Fibroblast of the conjunctiva (primary cell): Measurements from ENCODE around the gene ZDHHC9.

Source experiments
- DNase-seq: peaks from one replicate; pipeline ENCODE4 v3.0.0-alpha.2; 2010; ENCODE audit warnings: low read depth

Gene ZDHHC9

DNA sequence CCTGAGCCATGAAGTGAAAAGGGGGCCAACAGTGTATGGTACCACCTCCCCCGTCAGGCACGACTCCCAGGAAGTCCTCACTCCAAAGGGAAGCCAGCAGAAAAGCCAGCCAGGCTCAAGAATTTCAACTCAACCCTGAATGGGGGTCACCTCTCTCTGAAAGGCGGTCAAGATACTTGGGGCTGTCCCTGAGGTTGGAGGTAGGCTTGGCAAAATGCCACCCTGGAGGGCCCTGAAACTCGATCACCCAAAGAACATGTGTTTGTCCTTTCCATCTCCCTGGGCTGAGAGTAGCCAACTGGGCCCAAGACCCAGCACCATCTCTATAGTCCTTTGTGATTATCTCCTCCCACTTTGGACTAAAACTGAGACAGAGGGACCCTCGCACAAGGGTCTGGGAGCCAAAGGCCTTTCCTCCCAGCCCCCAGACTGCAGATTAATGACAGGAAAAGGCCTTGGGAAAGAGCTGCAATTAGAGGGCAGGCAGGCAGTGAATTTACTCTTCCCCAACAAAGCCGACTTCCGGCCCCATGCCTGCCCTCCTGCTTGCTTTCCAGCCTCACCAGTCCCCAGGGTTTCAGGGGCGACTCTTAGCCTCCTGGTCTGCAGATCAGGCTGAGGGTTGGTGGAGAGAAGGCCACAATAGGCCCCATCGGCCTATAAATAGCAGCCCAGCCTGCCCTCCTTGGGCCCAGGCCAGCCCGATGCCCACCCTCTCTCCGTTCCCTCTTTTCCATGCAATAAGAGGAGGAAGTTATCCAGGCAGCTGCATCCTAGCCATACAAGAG, 58.3 kb downstream of the ZDHHC9 start:
- DNase-seq: no peak

GRCh38 chrX:129784371-129784770, 59.3 kb downstream of the ZDHHC9 start:
- DNase-seq: no peak

- no peak for DNase-seq
Observed at GRCh38 chrX:129783291-129783713, 60.4 kb downstream of the ZDHHC9 start.

DNA sequence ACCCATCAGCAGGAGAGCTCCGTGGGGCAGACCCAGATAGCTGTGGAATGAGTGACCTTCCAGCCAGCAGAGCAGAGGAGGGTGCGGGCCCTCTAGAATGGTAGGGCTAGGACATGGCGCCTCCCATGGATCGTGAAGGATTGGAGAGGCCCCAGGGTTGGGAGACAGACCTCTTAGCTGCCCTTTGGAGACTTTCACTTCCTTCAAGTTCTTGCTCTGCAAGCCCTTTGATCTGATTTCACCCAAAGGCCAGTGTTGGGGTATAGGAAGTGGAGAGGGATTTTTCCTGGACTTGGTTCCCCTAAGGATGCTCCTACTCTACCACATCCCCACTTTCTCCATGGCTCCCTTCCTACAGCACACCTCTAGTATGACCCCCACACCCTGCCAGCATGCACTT, 61.0 kb downstream of the ZDHHC9 start:
- DNase-seq: no peak

- DNase-seq: no peak
Observed at GRCh38 chrX:129781680-129782495, 61.8 kb downstream of the ZDHHC9 start.

GRCh38 chrX:129781134-129781672, 62.5 kb downstream of the ZDHHC9 start:
- no peak for DNase-seq

GRCh38 chrX:129780441-129781105, 63.1 kb downstream of the ZDHHC9 start:
- no peak for DNase-seq

DNA sequence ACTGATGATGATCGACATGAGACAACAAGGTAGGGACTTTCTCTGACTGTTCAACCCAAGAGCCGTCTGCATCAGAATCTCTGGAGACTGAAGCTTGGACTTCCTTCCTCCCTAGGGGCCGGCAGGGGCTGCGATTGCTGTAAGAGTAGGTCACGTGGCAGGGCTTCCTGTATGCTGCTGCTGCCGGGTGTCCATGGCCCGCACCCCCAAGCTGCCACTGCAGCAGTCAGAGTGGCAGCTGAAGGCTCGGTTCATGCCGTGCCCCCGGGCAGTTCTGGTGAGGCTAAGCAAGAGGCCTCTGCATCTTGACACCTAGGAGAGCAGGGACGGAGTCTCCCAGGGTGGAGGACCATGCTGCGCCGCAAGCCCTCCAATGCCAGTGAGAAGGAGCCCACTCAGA, 63.9 kb downstream of the ZDHHC9 start, which contains the start of gene SASH3:
Gene SASH3, plus strand, starts transcription at position 203 of the 400 bp plus-strand sequence. Its CDS starts 149 bp downstream, at position 352.
- DNase-seq: no peak

DNA sequence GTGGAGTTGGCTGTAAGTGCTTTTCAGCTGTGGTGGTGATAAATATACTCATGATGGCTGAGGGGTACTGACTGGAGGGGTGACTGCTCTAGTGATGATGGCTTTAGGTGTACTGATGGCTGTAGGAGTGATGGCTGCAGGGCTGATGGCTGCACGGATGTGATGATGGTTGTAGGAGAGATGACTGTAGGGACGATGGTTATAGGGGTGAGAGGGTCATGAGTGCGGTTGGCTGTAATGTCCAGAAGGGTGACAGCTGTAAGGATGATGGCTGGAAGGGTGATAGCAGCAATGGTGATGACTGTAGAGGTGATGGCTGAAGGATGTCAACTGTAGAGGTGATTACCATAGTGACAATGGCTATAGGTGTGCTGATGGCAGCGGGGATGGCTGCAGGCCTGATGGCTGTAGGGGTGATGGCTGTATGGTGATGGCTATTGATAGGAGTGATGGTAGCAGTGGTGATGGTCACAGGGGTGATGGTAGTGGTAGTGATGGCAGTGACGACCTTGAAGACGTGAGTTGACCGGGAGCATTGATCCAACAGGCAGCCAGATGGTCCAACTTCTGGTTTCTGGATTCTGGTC, 64.5 kb downstream of the ZDHHC9 start:
- no peak for DNase-seq

GRCh38 chrX:129777218-129778030, 66.3 kb downstream of the ZDHHC9 start:
- DNase-seq: no peak

DNA sequence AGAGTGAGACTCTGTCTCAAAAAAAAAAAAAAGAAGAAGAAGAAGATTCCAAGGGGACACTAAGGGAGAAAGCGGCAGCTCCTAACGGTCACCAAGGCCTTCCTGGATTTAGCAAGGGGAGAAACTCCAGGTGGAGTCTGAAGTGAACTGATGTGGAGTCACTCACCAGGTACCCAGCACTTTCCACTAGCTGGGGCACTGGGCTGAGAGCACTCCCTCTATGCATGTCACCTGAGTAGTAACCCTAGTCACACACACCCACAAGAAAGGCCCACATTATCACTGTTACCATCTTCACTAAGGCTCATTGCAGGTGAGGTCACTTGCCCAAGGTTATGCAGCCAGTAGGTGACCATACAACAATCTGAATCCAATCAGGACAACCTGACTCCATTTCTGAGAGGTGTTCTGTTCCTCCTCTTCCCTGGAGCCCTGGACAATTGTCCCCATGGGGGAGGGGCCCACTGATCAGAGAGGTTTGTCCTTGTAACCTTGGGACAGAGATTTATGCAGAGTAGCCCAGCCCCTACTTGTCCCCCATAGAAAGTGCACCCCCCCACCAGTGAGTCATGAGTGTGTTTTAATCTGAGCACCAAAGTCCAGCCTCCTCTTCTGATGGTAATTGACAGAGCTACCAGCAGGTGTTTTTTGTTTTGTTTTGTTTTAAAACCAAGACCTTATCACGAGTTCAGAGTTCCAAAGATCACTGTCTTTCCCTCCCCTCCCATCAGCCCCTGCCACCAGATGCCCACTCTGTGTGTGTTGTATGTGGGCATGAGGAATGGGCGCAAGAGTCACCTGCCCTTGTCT, 69.8 kb downstream of the ZDHHC9 start:
- DNase-seq: no peak

DNA sequence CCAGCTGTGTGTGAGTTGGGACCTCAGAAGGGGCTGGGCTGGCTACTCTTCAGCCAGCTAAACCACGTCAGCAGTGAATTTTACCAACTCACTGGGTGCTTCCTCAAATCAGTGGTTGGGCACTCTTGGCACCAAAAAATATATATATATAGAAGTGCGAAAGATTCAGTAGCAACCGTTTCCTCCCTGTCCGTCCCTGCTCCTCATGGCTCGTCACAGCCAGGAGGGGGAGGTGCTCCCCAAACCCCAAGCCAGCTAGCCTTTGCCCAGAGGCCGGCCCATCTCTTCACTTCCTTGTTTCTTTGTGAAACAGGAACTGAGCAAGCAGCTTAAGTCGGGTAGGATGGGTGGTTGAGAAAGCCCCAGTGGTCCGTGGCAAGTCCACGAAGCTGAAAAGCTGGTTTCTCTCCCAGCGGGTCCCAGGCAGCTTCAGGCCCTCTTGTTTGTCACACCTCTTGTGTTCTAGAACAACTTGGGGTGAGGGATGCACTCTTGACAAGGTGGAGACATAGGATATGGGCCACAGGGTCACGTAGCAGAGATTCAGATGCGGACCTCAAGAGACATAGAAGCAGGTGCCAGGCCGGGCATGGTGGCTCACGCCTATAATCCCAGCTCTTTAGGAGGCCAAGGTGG, 70.8 kb downstream of the ZDHHC9 start:
- no peak for DNase-seq

- DNase-seq: no peak
Observed at GRCh38 chrX:129771266-129771995, 72.3 kb downstream of the ZDHHC9 start.

GRCh38 chrX:129769467-129770154, 74.1 kb downstream of the ZDHHC9 start:
- no peak for DNase-seq

DNA sequence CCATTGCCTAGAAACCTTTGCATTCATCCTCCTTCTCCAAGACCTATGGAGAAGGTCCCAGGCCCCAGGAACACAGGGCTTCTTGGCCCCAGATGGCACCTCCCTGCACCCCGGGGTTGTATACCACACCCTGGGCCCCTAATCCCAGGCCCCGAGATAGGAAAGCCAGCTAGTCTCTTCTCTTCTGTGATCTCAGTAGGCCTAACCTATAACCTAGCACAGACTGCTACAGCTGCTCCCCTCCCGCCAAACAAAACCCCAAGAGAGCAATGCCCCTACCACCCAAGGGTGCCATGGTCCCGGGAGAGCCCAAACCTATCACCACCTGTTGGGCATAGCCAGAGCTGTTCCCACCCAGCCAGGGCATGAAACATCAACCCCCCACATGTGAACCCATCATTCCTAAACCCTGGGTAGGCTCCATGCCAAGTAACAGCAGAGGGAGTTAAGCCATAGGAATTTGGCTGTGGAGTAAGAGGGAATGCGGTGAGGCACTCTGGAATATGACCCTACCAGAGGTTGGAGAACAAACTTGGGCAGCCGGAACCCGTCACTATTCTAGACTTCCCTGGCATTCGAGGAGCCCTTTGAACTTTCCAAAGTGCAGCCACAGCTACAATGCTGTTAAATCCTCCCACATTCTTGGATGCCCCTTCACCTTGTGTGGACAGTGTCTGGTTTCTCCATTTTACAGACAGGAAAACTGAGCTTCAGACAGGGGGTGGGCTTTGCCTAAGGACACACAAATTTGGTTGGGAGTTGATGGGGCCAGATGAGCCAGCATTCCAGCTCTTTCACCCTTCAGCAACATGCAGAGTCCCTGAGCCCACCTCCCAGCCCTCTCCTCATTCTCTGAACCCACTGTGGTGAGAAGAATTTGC, 74.9 kb downstream of the ZDHHC9 start:
- no peak for DNase-seq

DNA sequence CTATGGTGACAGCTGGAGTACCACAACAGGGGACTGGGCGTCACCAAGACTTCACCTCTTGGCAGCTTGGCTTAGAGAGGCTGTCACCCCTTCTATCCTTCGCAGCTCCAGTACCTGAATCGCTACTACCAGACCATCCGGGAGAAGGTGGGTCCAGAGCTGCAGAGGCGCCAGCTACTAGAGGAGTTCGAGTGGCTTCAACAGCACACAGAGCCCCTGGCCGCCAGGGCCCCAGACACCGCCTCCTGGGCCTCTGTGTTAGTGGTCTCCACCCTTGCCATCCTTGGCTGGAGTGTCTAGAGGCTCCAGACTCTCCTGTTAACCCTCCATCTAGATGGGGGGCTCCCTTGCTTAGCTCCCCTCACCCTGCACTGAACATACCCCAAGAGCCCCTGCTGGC, 75.5 kb downstream of the ZDHHC9 start:
- no peak for DNase-seq

DNA sequence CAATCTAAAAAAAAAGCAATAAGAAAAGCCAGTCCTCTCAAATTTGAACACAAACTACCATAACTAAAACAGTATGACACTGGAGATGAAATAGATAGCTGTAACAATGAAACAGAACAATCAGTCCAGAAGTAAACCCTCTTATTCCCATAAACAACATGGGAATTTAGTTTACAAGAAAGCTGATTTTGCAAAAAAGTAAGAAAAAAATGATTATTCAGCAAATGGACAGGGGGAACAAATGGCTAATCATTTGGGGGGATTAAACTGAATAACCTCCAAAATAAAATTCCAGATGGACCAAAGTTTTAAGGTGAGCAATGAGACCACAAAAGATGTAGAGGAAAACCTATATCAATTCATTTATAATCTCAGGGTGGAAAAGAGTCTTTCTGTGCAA, 80.0 kb downstream of the ZDHHC9 start:
- DNase-seq: no peak
